ENCODE results near the gene MYO7B.

- TF ChIP-seq CTCF (IDR thresholded peaks at IDR 0.05) = no peak
- TF ChIP-seq POLR2AphosphoS5 (IDR thresholded peaks at IDR 0.05) = no peak
- TF ChIP-seq POLR2A (IDR thresholded peaks at IDR 0.05) = no peak
Observed at GRCh38 chr2:127582863-127583861, 47.7 kb downstream of the MYO7B start.

All from breast epithelium (tissue), 3 donors.